ENCODE measurements around the gene ACADS.

Gene ACADS

GRCh38 chr12:120686151-120686689 lies 39.4 kb upstream of the ACADS start:
- peak; percentile 94 for DNase-seq (ENCODE audit: low read depth)
- TF ChIP-seq CTCF (conservative IDR thresholded peaks at IDR 0.05; ENCODE audit: low read depth, low read length), result no peak
- H3K4me3 ChIP-seq (ENCODE audit: low read length), result peak overlapping the region; percentile 89

- TF ChIP-seq CTCF (conservative IDR thresholded peaks at IDR 0.05; ENCODE audit: low read depth, low read length), result no peak
- peak; percentile 85 for DNase-seq (ENCODE audit: low read depth)
- peak within 1 kb of the TSS; percentile 89 for H3K4me3 ChIP-seq (ENCODE audit: low read length)
Observed at GRCh38 chr12:120686690-120687577, 38.7 kb upstream of the ACADS start, which contains the start of gene MLEC. Gene MLEC, plus strand, starts transcription at chr12:120687149. Its CDS starts 148 bp downstream, at chr12:120687297.

GRCh38 chr12:120687578-120688289 lies 37.9 kb upstream of the ACADS start:
- TF ChIP-seq CTCF (conservative IDR thresholded peaks at IDR 0.05; ENCODE audit: low read depth, low read length), result no peak
- no peak for DNase-seq (ENCODE audit: low read depth)
- peak overlapping the region; percentile 89 for H3K4me3 ChIP-seq (ENCODE audit: low read length)

- H3K4me3 ChIP-seq (ENCODE audit: low read length), result peak overlapping the region; percentile 89
- no peak for DNase-seq (ENCODE audit: low read depth)
- no peak for TF ChIP-seq CTCF (conservative IDR thresholded peaks at IDR 0.05; ENCODE audit: low read depth, low read length)
Observed at GRCh38 chr12:120688527-120689071, 37.0 kb upstream of the ACADS start.

- no peak for TF ChIP-seq CTCF (conservative IDR thresholded peaks at IDR 0.05; ENCODE audit: low read depth, low read length)
- H3K4me3 ChIP-seq (ENCODE audit: low read length), result no peak overlapping the region
- DNase-seq (ENCODE audit: low read depth), result no peak
Observed at GRCh38 chr12:120689397-120690082, 36.1 kb upstream of the ACADS start.

GRCh38 chr12:120690083-120690450 lies 35.6 kb upstream of the ACADS start:
- H3K4me3 ChIP-seq (ENCODE audit: low read length), result no peak overlapping the region
- TF ChIP-seq CTCF (conservative IDR thresholded peaks at IDR 0.05; ENCODE audit: low read depth, low read length), result no peak
- no peak for DNase-seq (ENCODE audit: low read depth)

Measured in retinal pigment epithelial cell (primary cell).